ENCODE measurements around the gene DDX46. TPM values are rescaled to one million over a fixed set of nuclear protein-coding genes. Genes with fewer than 3 reads are reported as not detected.
A peak's percentile ranks its signal among the peaks of the same experiment; 100 is the strongest.
"Not testable (repeated sequence)": the region's sequence is repeated elsewhere in the genome, so short reads cannot be mapped to it uniquely, and the experiment has no call there.

DDX46 gene
- total and polyA plus RNA-seq, 3 donors from 2014 or later, result 22.4 to 59.5 (median 53.0) TPM

DNA sequence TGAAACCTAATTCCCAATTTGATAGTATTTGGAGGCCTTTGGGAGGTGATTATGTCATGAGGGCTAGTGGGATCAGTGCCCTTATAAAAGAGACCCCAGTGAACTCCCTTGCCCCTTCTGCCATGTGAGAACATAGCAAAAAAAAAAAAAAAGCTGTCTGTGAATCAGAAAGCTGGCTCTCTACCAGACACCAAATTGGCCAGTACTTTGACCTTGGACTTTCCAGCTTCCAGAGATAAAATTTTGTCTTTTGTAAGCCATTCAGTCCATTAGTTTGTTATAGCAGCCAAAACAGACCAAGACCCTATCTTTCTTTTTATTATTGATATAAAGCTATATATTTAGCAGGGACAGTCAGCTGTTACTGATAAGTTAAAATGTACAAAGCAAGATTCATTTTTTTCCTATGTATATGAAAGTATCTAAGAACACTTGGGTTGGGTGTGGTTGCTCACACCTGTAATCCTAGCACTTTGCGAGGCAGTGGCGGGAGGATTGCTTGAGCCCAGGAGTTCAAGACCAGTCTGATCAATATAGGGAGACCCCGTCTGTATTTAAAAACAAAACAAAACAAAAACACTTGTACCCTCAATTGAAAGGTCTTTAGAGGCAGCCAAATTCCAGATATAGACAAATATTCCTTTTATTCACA is 79.1 kb downstream of the DDX46 start:
- Histone ChIP-seq H3K27me3 (no peaks in the 10 kb centered on the region), H3K4me1 (peaks cover 23% of the 10 kb centered on the region), H3K36me3 (ENCODE audit: low read depth, missing control alignments) (no peaks in the 10 kb centered on the region), H3K27ac (peak overlapping the region in 1 of 2 donors; percentile 24), H3K4me3 (no peak overlapping the region), H3K9me3 (no peaks in the 10 kb centered on the region)
- 52 to 83% methylated on average over 3 of the region's 3 CpGs for WGBS, 2 donors
- no peak for TF ChIP-seq POLR2A (IDR thresholded peaks at IDR 0.05)
- TF ChIP-seq, protein P1, sequence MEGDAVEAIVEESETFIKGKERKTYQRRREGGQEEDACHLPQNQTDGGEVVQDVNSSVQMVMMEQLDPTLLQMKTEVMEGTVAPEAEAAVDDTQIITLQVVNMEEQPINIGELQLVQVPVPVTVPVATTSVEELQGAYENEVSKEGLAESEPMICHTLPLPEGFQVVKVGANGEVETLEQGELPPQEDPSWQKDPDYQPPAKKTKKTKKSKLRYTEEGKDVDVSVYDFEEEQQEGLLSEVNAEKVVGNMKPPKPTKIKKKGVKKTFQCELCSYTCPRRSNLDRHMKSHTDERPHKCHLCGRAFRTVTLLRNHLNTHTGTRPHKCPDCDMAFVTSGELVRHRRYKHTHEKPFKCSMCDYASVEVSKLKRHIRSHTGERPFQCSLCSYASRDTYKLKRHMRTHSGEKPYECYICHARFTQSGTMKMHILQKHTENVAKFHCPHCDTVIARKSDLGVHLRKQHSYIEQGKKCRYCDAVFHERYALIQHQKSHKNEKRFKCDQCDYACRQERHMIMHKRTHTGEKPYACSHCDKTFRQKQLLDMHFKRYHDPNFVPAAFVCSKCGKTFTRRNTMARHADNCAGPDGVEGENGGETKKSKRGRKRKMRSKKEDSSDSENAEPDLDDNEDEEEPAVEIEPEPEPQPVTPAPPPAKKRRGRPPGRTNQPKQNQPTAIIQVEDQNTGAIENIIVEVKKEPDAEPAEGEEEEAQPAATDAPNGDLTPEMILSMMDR (IDR thresholded peaks at IDR 0.05), result no peak
- peak; percentile 32 for DNase-seq
- intact Hi-C loops (cut with DNase I; ENCODE audit: low total_unique reads), result no loop called here

DNA sequence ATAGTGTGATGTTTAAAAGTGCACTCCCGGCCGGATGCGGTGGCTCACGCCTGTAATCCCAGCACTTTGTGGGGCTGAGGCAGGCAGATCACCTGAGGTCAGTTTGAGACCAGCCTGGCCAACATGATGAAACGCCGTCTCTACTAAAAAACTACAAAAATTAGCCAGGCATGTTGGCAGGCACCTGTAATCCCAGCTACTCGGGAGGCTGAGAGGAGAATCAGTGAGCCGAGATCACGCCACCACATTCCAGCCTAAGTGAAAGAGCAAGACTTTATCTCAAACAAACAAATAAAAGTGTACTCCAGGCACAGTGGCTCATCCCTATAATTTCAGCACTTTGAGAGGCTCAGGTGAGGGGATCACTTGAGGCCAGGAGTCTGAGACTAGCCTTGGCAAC is 79.8 kb downstream of the DDX46 start:
- DNase-seq; H3K9me3 ChIP-seq; intact Hi-C loops (cut with DNase I; ENCODE audit: low total_unique reads); H3K36me3 ChIP-seq (ENCODE audit: low read depth, missing control alignments); H3K27me3 ChIP-seq; H3K4me3 ChIP-seq: not testable (repeated sequence)
- Histone ChIP-seq H3K27ac (peak overlapping the region in 1 of 2 donors; percentile 24), H3K4me1 (peaks cover 23% of the 10 kb centered on the region)
- 78 to 85% methylated on average over 9 of the region's 9 CpGs for WGBS, 2 donors

DNA sequence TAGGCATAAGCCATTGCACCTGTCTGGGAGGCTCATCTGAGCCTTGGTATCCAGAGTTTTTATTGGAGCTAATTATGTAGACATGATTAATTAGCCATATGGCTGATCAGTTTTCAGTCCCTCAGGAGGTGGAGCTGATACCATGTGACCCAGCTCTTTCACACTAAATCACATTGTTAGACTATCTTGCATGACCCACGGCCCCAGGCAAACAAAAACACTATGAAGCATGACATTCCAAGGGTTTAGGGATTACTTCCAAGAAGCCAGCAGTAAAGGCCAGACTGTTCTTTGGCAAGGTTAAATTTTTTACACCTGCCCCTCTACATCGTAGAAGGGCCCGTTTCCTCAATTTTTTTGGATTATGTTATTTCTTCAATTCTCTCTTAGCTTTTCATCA is 82.2 kb downstream of the DDX46 start:
- 50 to 58% methylated on average over 3 of the region's 3 CpGs for WGBS, 2 donors
- peaks cover 18% of the 10 kb centered on the region for H3K4me1 ChIP-seq
- H3K27me3 ChIP-seq, result no peaks in the 10 kb centered on the region
- DNase-seq, result no peak
- no peaks in the 10 kb centered on the region for H3K36me3 ChIP-seq (ENCODE audit: low read depth, missing control alignments)
- no peak overlapping the region for H3K4me3 ChIP-seq
- intact Hi-C loops (cut with DNase I; ENCODE audit: low total_unique reads), result no loop called here
- TF ChIP-seq, protein P1 (IDR thresholded peaks at IDR 0.05), result no peak
- TF ChIP-seq POLR2A (IDR thresholded peaks at IDR 0.05), result no peak
- H3K9me3 ChIP-seq, result no peaks in the 10 kb centered on the region
- no peak overlapping the region for H3K27ac ChIP-seq

DNA sequence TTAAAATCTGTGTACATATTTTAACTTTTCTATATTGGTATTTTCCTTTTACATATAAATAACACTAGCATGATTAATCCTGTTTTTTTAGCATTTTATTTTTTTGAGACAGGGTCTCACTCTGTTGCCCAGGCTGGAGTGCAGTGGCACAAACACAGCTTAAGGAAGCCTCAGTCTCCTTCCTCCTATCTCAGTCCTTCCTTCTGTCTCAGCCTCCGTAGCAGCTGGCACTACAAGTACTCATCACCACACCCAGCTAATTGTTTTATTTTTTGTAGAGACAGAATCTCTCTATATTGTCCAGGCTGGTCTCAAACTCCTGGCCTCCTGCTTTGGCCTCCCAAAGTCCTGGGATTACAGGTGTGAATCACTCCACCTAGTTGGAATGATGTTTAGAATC is 85.7 kb downstream of the DDX46 start:
- Histone ChIP-seq H3K27ac (no peak overlapping the region), H3K36me3 (ENCODE audit: low read depth, missing control alignments) (no peaks in the 10 kb centered on the region), H3K4me3 (no peak overlapping the region), H3K27me3 (no peaks in the 10 kb centered on the region), H3K9me3 (no peaks in the 10 kb centered on the region), H3K4me1 (peaks cover 22% of the 10 kb centered on the region)
- intact Hi-C loops (cut with DNase I; ENCODE audit: low total_unique reads), result no loop called here
- WGBS, 2 donors, result 93 to 95% methylated on average over 1 of the region's 1 CpG
- DNase-seq, result no peak
- TF ChIP-seq, protein P1 (IDR thresholded peaks at IDR 0.05), result no peak
- TF ChIP-seq POLR2A (IDR thresholded peaks at IDR 0.05), result no peak

DNA sequence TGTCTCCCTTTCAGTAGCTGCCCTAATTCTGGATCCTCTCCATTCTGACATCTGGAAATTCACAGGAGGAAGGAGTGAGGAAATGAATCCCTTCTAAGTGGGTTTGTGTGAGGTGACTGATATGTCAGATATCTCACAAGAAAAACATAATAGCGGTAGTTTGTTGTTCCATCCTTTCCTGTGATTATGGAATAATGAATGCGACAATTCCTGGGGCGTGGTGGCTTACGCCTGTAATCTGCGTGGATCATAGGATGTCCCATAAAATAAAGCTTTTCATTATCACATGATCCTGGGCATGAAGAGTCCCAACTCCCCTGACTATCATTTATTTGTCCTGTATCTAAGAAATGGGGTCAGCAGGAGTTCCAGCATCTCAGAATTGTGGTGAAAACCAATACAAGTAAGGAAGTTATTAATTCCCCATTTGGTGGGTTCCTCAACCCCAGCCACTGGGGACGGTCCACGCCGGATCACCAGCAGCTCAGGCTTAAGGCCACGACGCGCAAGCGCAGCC is 86.8 kb downstream of the DDX46 start:
- WGBS, 2 donors, result 7 to 10% methylated on average over 10 to 12 of the region's 12 CpGs
- peak overlapping the region; percentile 83 to 95 for H3K27ac ChIP-seq
- peaks cover 22% of the 10 kb centered on the region for H3K4me1 ChIP-seq
- no peaks in the 10 kb centered on the region for H3K36me3 ChIP-seq (ENCODE audit: low read depth, missing control alignments)
- H3K27me3 ChIP-seq, result no peaks in the 10 kb centered on the region
- H3K9me3 ChIP-seq, result no peaks in the 10 kb centered on the region
- DNase-seq, result no peak
- intact Hi-C loops (cut with DNase I; ENCODE audit: low total_unique reads), result no loop called here
- no peak for TF ChIP-seq POLR2A (IDR thresholded peaks at IDR 0.05)
- TF ChIP-seq, protein P1 (IDR thresholded peaks at IDR 0.05), result no peak
- peak overlapping the region; percentile 88 for H3K4me3 ChIP-seq

Data from testis (tissue), 3 donors.